ENCODE results near the gene HEATR3.

The HEATR3 gene

GRCh38 chr16:50058091-50058771, 7.5 kb upstream of the HEATR3 start:
- DNase-seq = no peak

GRCh38 chr16:50059111-50059510, 6.7 kb upstream of the HEATR3 start:
- no peak for DNase-seq

GRCh38 chr16:50059669-50060068, 6.1 kb upstream of the HEATR3 start:
- no peak for DNase-seq

GRCh38 chr16:50061326-50061725, 4.4 kb upstream of the HEATR3 start:
- DNase-seq = no peak

- DNase-seq = no peak
Measured at GRCh38 chr16:50065241-50065623, 538 bp upstream of the HEATR3 start.

- DNase-seq = no peak
Measured at GRCh38 chr16:50066482-50067289, 916 bp downstream of the HEATR3 start.

- peak; percentile 7 to 21 for DNase-seq
Measured at GRCh38 chr16:50067290-50067853, 1.6 kb downstream of the HEATR3 start.

- no peak for DNase-seq
Measured at GRCh38 chr16:50068550-50068949, 2.8 kb downstream of the HEATR3 start.

- no peak for DNase-seq
Measured at GRCh38 chr16:50069060-50069459, 3.3 kb downstream of the HEATR3 start.

- no peak for DNase-seq
Measured at GRCh38 chr16:50071075-50071671, 5.4 kb downstream of the HEATR3 start.

- no peak for DNase-seq
Measured at GRCh38 chr16:50072730-50073129, 7.0 kb downstream of the HEATR3 start.

GRCh38 chr16:50079397-50080140, 13.8 kb downstream of the HEATR3 start:
- DNase-seq = no peak

GRCh38 chr16:50081428-50082018, 15.8 kb downstream of the HEATR3 start:
- DNase-seq = no peak

- DNase-seq = no peak
Measured at GRCh38 chr16:50083996-50084395, 18.2 kb downstream of the HEATR3 start.

- DNase-seq = no peak
Measured at GRCh38 chr16:50086176-50086575, 20.4 kb downstream of the HEATR3 start.

- no peak for DNase-seq
Measured at GRCh38 chr16:50088302-50088701, 22.5 kb downstream of the HEATR3 start.

- no peak for DNase-seq
Measured at GRCh38 chr16:50092891-50093290, 27.1 kb downstream of the HEATR3 start.

- no peak for DNase-seq
Measured at GRCh38 chr16:50093607-50094539, 28.1 kb downstream of the HEATR3 start.

GRCh38 chr16:50096791-50097190, 31.0 kb downstream of the HEATR3 start:
- no peak for DNase-seq

GRCh38 chr16:50099957-50100648, 34.3 kb downstream of the HEATR3 start:
- no peak for DNase-seq

Measured in stimulated activated CD4-positive, alpha-beta T cell treated with anti-CD3 and anti-CD28 coated beads, Interleukin-2, amount 100 ng/mL, for 24 hours (primary cell).